NCI-H1417 (cell line): Measurements from ENCODE around the gene TPO.

ENCODE experiments used
- DNase-seq, 3 experiments: peaks; one replicate each; lab custom pipeline; 2025; lab: John Stamatoyannopoulos, UW

The TPO gene

GRCh38 chr2:1584691-1585485 lies 171.6 kb downstream of the TPO start:
- no peak for DNase-seq

- no peak for DNase-seq
These were observed 172.4 kb downstream of the TPO start for GRCh38 chr2:1585635-1586034.

GRCh38 chr2:1586251-1586922 lies 173.1 kb downstream of the TPO start:
- no peak for DNase-seq

- DNase-seq: no peak
These were observed 173.9 kb downstream of the TPO start for GRCh38 chr2:1586923-1587840.

GRCh38 chr2:1588051-1588977 lies 175.1 kb downstream of the TPO start:
- DNase-seq: no peak

GRCh38 chr2:1588978-1589621 lies 175.8 kb downstream of the TPO start:
- no peak for DNase-seq

GRCh38 chr2:1590596-1591460 lies 177.6 kb downstream of the TPO start:
- DNase-seq: peak in 1 of 3 experiments; percentile 27

GRCh38 chr2:1591461-1591770 lies 178.2 kb downstream of the TPO start:
- DNase-seq: no peak
